ENCODE data around the gene IKZF1. TPM values are rescaled to one million over a fixed set of nuclear protein-coding genes. Genes with fewer than 3 reads are reported as not detected.

The IKZF1 gene
- total and polyA plus RNA-seq, 2 of the 4 experiments (the other 2 are of a cell fraction): not detected

- Histone ChIP-seq H3K27me3 (ENCODE audit: control insufficient read depth, insufficient read depth, low read length) (peaks cover 26% of the 10 kb centered on the region), H4K20me1 (ENCODE audit: insufficient read depth, low read length) (no peaks in the 10 kb centered on the region), H3K36me3 (ENCODE audit: control insufficient read depth, insufficient read depth, low read length) (no peaks in the 10 kb centered on the region), H2BK5ac (ENCODE audit: low read depth, low read length, poor library complexity, severe bottlenecking) (no peak overlapping the region), H3K4me1 (ENCODE audit: control insufficient read depth, insufficient read depth, low read length) (no peaks in the 10 kb centered on the region), H3K9me1 (ENCODE audit: insufficient read depth, low read length) (no peaks in the 10 kb centered on the region), H3K23ac (ENCODE audit: low read depth, low read length) (no peak overlapping the region), H4K91ac (ENCODE audit: insufficient read depth, low read depth, low read length) (no peak overlapping the region), H3K4ac (ENCODE audit: low read depth, low read length) (no peak overlapping the region), H3K79me1 (ENCODE audit: low read depth in 1 of 2, low read length in 2 of 2) (no peaks in the 10 kb centered on the region), H3K18ac (ENCODE audit: low read depth, low read length) (no peak overlapping the region), H3K9me3 (ENCODE audit: control insufficient read depth, insufficient read depth, low read length) (no peaks in the 10 kb centered on the region), H2BK15ac (ENCODE audit: low read depth, low read length) (no peak overlapping the region), H3K27ac (ENCODE audit: insufficient read depth, low read length) (no peak overlapping the region), H4K5ac (ENCODE audit: low read depth, low read length) (no peak overlapping the region), H2BK120ac (ENCODE audit: low read depth, low read length) (no peak overlapping the region), H3K56ac (ENCODE audit: extremely low read depth, insufficient read depth, low read length) (no peak overlapping the region), H3K4me3 (ENCODE audit: insufficient read depth, low read depth, low read length) (no peak overlapping the region), H2AFZ (replicated peaks; ENCODE audit: low read length, poor library complexity) (no peak overlapping the region), H3K9ac (ENCODE audit: low read depth, low read length) (no peak overlapping the region), H3K4me2 (ENCODE audit: low read depth, low read length) (no peak overlapping the region), H4K8ac (ENCODE audit: low read depth in 2 of 2, low read length in 2 of 2) (no peak overlapping the region), H3K14ac (replicated peaks; ENCODE audit: low read depth, low read length) (no peak overlapping the region), H2BK20ac (ENCODE audit: low read depth, low read length) (no peak overlapping the region), H2AK9ac (replicated peaks; ENCODE audit: low read depth, low read length, poor library complexity) (no peak overlapping the region), H2AK5ac (ENCODE audit: low read depth, low read length) (no peak overlapping the region)
- 20% methylated on average over 4 of the region's 20 CpGs; no CpG with 5 or more reads in 1 of the 2 experiments for WGBS, 2 experiments (ENCODE audit: extremely low coverage in 2 of 2, insufficient read length in 1 of 2)
- in situ Hi-C loops (cut with MboI; ENCODE audit: low sequenced_read_pairs): no loop called here
- TF ChIP-seq CEBPB (IDR thresholded peaks at IDR 0.05; ENCODE audit: low read depth, low read length): no peak
- TF ChIP-seq SMC3 (IDR thresholded peaks at IDR 0.05; ENCODE audit: low read depth, low read length): no peak
- no peak for TF ChIP-seq MAZ (IDR thresholded peaks at IDR 0.05; ENCODE audit: borderline replicate concordance, low read depth, low read length)
- TF ChIP-seq BHLHE40 (IDR thresholded peaks at IDR 0.05; ENCODE audit: low read depth, low read length): no peak
- TF ChIP-seq NFE2L2 (IDR thresholded peaks at IDR 0.05; ENCODE audit: low read depth, low read length): no peak
- TF ChIP-seq MXI1 (IDR thresholded peaks at IDR 0.05; ENCODE audit: borderline replicate concordance, low read depth, low read length): no peak
- TF ChIP-seq ELK1 (IDR thresholded peaks at IDR 0.05; ENCODE audit: borderline replicate concordance, low read depth, low read length): no peak
- TF ChIP-seq MAFK (IDR thresholded peaks at IDR 0.05; ENCODE audit: low read depth, low read length): no peak
- no peak for TF ChIP-seq CHD1 (IDR thresholded peaks at IDR 0.05; ENCODE audit: low read depth, low read length)
- TF ChIP-seq RFX5 (IDR thresholded peaks at IDR 0.05; ENCODE audit: low read depth, low read length): no peak
- DNase-seq: no peak
- ChIA-PET POLR2A (ENCODE audit: unreplicated experiment) (no interaction called here), CTCF (no interaction called here)
- no TSS peak for BruUV-seq (replicated peaks)
- intact Hi-C loops (cut with micrococcal nuclease): no loop called here
- dilution Hi-C loops (cut with HindIII; ENCODE audit: low sequenced_read_pairs, unreplicated experiment): no loop called here
- no peak for ATAC-seq (ENCODE audit: low read depth)
Observed at GRCh38 chr7:50304911-50305582, 531 bp downstream of the IKZF1 start.
